ENCODE data around the gene ZNF687. TPM values are rescaled to one million over a fixed set of nuclear protein-coding genes. Genes with fewer than 3 reads are reported as not detected.

ZNF687 gene
- total RNA-seq, 1 experiment from 2014 or later = 33.3 TPM

- DNase-seq (ENCODE audit: low read depth, low spot score) (no peak), ATAC-seq (no peak)
- no peak for TF ChIP-seq SIN3A (IDR thresholded peaks at IDR 0.05; ENCODE audit: borderline replicate concordance, insufficient read depth, low read depth, low read length)
- TF ChIP-seq TCF7L2 (IDR thresholded peaks at IDR 0.05; ENCODE audit: low read depth, low read length) = no peak
- no peak for TF ChIP-seq CTCF (IDR thresholded peaks at IDR 0.05)
- TF ChIP-seq REST (IDR thresholded peaks at IDR 0.05; ENCODE audit: insufficient read depth in 1 of 2, low read depth in 2 of 2, low read length in 1 of 2) = no peak
- TF ChIP-seq POLR2AphosphoS5 (IDR thresholded peaks at IDR 0.05; ENCODE audit: low read depth, low read length) = no peak
- intact Hi-C loops (cut with micrococcal nuclease; ENCODE audit: unreplicated experiment) = no loop called here
- POLR2A ChIA-PET = no interaction called here
- CTCF ChIA-PET = interaction anchor here (2.0 kb wide), 1 partner anchor 31 kb away, joined by 8 read pairs; no protein-coding TSS in a partner anchor
- H3K4me3 ChIP-seq (ENCODE audit: low read depth in 2 of 2, low read length in 2 of 2) = no peak overlapping the region
- no peaks in the 10 kb centered on the region for H3K9me3 ChIP-seq (ENCODE audit: control insufficient read depth, insufficient read depth, low read depth, low read length)
- no TSS peak for BruUV-seq (replicated peaks)
- in situ Hi-C loops (cut with HindIII; ENCODE audit: low pct_unique_long_range_greater_than_20kb, low sequenced_read_pairs) = no loop called here
- no peak overlapping the region for H3K27ac ChIP-seq (ENCODE audit: low read length)
- no peaks in the 10 kb centered on the region for H3K27me3 ChIP-seq (ENCODE audit: control insufficient read depth, insufficient read depth, low read length)
- H3K36me3 ChIP-seq (ENCODE audit: control insufficient read depth, insufficient read depth, low read length) = peaks cover 16% of the 10 kb centered on the region
- H3K4me1 ChIP-seq (ENCODE audit: control insufficient read depth, insufficient read depth, low read length) = peaks cover 16% of the 10 kb centered on the region
These were observed 27.8 kb downstream of the ZNF687 start for GRCh38 chr1:151309811-151310323.

GRCh38 chr1:151311011-151311410 is 28.9 kb downstream of the ZNF687 start:
- CTCF ChIA-PET = interaction anchor here (2.0 kb wide), 1 partner anchor 30 kb away, joined by 8 read pairs; no protein-coding TSS in a partner anchor
- Histone ChIP-seq H3K36me3 (ENCODE audit: control insufficient read depth, insufficient read depth, low read length) (peaks cover 10% of the 10 kb centered on the region), H3K4me1 (ENCODE audit: control insufficient read depth, insufficient read depth, low read length) (peaks cover 16% of the 10 kb centered on the region), H3K27me3 (ENCODE audit: control insufficient read depth, insufficient read depth, low read length) (no peaks in the 10 kb centered on the region), H3K9me3 (ENCODE audit: control insufficient read depth, insufficient read depth, low read depth, low read length) (no peaks in the 10 kb centered on the region), H3K4me3 (ENCODE audit: low read depth in 2 of 2, low read length in 2 of 2) (0 out of 4 replicates have a peak overlapping the region, but pooled peaks of 1 of the 2 experiments have one; percentile 6), H3K27ac (ENCODE audit: low read length) (no peak overlapping the region; the same call in 1 of the 2 replicates)
- POLR2A ChIA-PET = interaction anchor here (0.6 kb wide), 1 partner anchor 88 kb away, joined by 7 read pairs; no protein-coding TSS in a partner anchor
- no peak for ATAC-seq
- no peak for DNase-seq (ENCODE audit: low read depth, low spot score)
- BruUV-seq (replicated peaks) = no TSS peak
- TF ChIP-seq REST (IDR thresholded peaks at IDR 0.05; ENCODE audit: insufficient read depth in 1 of 2, low read depth in 2 of 2, low read length in 1 of 2) (no peak), SIN3A (IDR thresholded peaks at IDR 0.05; ENCODE audit: borderline replicate concordance, insufficient read depth, low read depth, low read length) (no peak), CTCF (IDR thresholded peaks at IDR 0.05) (no peak), POLR2AphosphoS5 (IDR thresholded peaks at IDR 0.05; ENCODE audit: low read depth, low read length) (no peak)
- intact Hi-C loops (cut with micrococcal nuclease; ENCODE audit: unreplicated experiment) (no loop called here), in situ Hi-C loops (cut with HindIII; ENCODE audit: low pct_unique_long_range_greater_than_20kb, low sequenced_read_pairs) (no loop called here)

All from Panc1 (cell line).